Activated naive CD8-positive, alpha-beta T cell treated with anti-CD3 and anti-CD28 coated beads for 36 hours (primary cell): Measurements from ENCODE around the gene PURA. TPM values are rescaled to one million over a fixed set of nuclear protein-coding genes. Genes with fewer than 3 reads are reported as not detected.

ENCODE experiments used
- DNase-seq: peaks from one replicate; pipeline ENCODE4 v3.0.0; 2021
- H3K27ac Mint-ChIP-seq: one replicate; pipeline ENCODE4 v1.8.0; 2022; ENCODE audit warnings: mild to moderate bottlenecking, moderate library complexity, mixed read lengths
- H3K27me3 Mint-ChIP-seq: one replicate; pipeline ENCODE4 v1.8.0; 2022; ENCODE audit warnings: mild to moderate bottlenecking, mixed read lengths
- H3K36me3 Mint-ChIP-seq: one replicate; pipeline ENCODE4 v1.8.0; 2021; ENCODE audit warnings: mild to moderate bottlenecking, mixed read lengths
- H3K4me1 Mint-ChIP-seq: one replicate; pipeline ENCODE4 v1.8.0; 2021; ENCODE audit warnings: mixed read lengths
- H3K4me3 Mint-ChIP-seq: one replicate; pipeline ENCODE4 v1.8.0; 2022; ENCODE audit warnings: mild to moderate bottlenecking, moderate library complexity, mixed read lengths
- H3K9me3 Mint-ChIP-seq: one replicate; pipeline ENCODE4 v1.8.0; 2022; ENCODE audit warnings: mixed read lengths
- total RNA-seq, 2 experiments: library from RNA; stranded (reverse); gene quantifications; one replicate each; pipeline ENCODE4 v1.2.3, GENCODE V29; 2021

The PURA gene
- 1 to 10 TPM; 9.7 to 9.9 TPM for total RNA-seq

DNA sequence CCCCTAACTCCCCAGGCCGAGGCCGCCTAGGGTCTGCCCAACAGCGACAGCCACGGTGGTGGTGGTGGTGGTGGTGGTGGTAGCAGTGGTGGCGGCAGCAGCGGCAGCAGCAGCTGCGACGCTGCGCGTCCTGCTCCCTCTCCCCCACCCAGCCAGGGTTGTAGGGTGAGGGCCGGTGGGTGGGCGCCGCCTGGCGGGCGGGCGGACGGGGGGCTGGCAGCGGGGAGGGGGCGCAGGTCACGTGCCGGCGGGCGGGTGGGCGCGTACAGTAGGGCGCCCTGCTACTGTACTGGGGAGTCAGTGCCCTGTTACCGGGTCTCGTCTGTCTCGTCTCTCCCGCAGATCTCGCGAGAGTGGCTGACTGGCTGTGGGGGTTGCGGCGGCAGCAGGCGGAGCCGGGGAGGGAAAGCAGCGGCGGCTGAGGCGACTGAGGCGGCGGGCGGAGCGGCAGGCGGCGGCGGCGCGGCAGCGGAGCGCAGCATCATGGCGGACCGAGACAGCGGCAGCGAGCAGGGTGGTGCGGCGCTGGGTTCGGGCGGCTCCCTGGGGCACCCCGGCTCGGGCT, at the start of gene PURA:
PURA (plus strand) TSS at position 411 of the 565 bp plus-strand sequence; CDS start at position 484, 73 bp downstream.
- Mint-ChIP-seq H3K9me3 (no peaks in the 10 kb centered on the region), H3K27ac (peak within 1 kb of the TSS; percentile 90), H3K27me3 (peaks cover 7% of the 10 kb centered on the region), H3K4me3 (peak within 1 kb of the TSS; percentile 92), H3K4me1 (peaks cover 63% of the 10 kb centered on the region), H3K36me3 (peaks cover 3% of the 10 kb centered on the region)
- DNase-seq = peak; percentile 97

DNA sequence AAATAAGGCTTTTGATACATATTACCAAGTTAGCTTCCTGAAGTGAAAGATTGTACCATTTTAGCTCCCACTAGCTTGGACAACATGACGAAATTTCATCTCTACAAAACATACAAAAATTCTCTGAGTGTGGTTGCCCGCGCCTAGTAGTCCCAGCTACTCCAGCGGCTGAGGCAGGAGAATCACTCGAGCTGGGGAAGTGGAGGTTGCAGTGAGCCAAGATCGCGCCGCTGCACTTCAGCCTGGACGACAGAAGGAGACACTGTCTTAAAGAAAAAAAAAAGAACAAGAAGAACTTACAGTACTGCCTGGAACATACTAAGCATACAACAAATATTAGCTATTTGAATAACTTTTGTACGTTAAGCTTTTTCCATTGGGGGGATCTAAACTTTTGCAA, 41.1 kb upstream of the PURA start:
- DNase-seq = no peak
- peaks cover 2% of the 10 kb centered on the region for H3K4me1 Mint-ChIP-seq
- H3K36me3 Mint-ChIP-seq = no peaks in the 10 kb centered on the region
- no peak overlapping the region for H3K4me3 Mint-ChIP-seq
- H3K27ac Mint-ChIP-seq = no peak overlapping the region
- peaks cover 26% of the 10 kb centered on the region for H3K27me3 Mint-ChIP-seq
- H3K9me3 Mint-ChIP-seq = no peaks in the 10 kb centered on the region

DNA sequence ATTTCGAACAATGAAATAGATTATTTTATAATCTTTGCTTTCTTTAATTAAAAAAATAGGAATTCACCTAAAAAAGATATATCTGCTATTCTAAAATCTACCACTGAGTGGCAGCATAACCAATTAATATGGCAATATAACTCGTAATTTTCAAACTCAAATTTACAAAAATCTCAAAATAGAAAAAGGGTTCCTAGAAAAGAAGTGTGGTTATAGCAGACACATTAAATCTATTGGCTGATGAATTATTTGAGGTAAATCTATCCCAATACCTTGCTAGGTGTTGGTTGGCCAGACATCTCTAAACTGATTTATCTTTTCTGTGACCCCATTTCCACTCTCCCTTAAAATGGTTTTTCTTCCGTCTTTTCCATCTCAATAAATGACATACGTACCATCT, 40.6 kb upstream of the PURA start:
- Mint-ChIP-seq H3K27me3 (peaks cover 22% of the 10 kb centered on the region), H3K4me1 (peaks cover 2% of the 10 kb centered on the region), H3K9me3 (no peaks in the 10 kb centered on the region), H3K36me3 (no peaks in the 10 kb centered on the region), H3K4me3 (no peak overlapping the region), H3K27ac (no peak overlapping the region)
- DNase-seq = no peak

DNA sequence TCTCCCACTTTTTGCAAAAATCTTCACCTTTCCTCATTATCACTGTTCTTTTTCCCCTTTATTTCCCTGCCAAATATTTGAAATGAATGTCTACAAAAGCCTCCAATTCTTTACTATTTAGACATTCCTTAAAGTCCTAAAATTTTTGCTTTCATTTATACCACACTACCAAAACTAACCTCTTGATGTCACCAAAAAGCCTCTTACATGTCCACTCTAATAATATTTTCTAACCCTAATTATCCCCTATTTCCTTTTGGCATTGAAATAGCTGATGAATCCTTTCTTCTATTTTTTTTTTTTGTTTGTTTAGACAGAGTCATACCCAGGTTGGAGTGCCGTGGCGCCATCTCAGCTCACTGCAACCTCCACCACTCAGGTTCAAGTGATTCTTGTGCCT, 38.5 kb upstream of the PURA start:
- Mint-ChIP-seq H3K36me3 (no peaks in the 10 kb centered on the region), H3K4me3 (no peak overlapping the region), H3K27ac (no peak overlapping the region), H3K9me3 (no peaks in the 10 kb centered on the region), H3K4me1 (peaks cover 2% of the 10 kb centered on the region), H3K27me3 (peaks cover 17% of the 10 kb centered on the region)
- no peak for DNase-seq

DNA sequence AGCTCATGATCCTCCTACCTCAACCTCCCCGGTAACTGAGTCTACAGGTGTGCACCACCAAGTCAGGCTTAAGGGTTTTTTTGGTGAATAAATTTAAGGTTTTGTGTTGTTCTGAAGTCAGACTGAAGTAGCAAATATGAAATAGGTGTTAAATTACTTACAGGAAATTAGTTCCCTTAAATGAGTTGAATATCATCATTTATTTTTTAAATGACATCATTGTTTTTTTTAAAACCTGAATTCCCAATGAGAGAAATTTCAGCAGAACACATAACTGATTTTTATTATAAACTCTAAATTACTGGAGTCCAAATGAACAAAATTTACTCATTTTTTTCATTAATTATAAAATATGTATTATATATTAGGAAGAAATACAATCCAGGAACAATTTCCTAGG, 37.8 kb upstream of the PURA start:
- Mint-ChIP-seq H3K27me3 (peaks cover 17% of the 10 kb centered on the region), H3K36me3 (no peaks in the 10 kb centered on the region), H3K4me3 (no peak overlapping the region), H3K4me1 (peaks cover 2% of the 10 kb centered on the region), H3K27ac (no peak overlapping the region), H3K9me3 (no peaks in the 10 kb centered on the region)
- DNase-seq = no peak

DNA sequence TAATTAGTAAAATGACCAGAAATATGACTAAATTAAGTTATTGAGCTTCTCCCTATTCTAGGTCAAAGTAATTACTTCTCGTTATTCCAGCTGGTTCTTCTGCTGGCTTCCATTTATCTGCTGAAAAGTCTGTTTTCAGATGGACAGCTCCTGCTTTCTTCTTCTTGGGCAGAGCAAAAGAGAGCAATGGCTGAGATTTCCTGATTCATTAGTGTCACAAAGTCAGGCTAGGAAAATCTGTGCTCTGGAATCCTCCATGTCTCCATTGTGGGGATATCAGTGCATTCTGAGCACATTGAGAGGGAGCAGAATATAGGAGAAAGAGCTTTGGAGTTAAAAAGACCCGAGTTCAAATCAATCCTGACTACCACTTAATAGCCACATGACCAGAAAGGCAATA, 37.1 kb upstream of the PURA start:
- H3K36me3 Mint-ChIP-seq = no peaks in the 10 kb centered on the region
- no peaks in the 10 kb centered on the region for H3K9me3 Mint-ChIP-seq
- no peak overlapping the region for H3K4me3 Mint-ChIP-seq
- H3K27ac Mint-ChIP-seq = no peak overlapping the region
- peaks cover 17% of the 10 kb centered on the region for H3K27me3 Mint-ChIP-seq
- DNase-seq = no peak
- H3K4me1 Mint-ChIP-seq = peaks cover 2% of the 10 kb centered on the region

DNA sequence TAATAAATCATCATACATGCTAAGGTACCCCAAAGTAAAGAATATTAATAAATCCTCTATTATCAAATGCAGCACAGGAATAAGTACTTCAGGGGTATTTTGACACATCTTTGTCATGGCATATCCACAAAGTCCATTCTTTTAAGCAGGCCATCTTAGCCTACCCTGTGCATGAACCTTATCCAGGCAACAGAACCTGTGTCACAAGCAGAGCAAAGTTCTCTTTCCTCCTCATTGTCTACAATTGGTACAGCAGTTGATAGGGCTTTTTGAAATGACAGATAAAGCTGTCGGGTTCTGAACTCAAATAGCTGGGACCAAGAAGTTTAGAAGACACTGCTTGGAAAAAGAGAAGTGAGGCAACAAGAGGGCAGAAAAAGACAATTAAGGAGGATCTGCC, 30.8 kb upstream of the PURA start:
- H3K27me3 Mint-ChIP-seq = peaks cover 19% of the 10 kb centered on the region
- DNase-seq = no peak
- H3K4me1 Mint-ChIP-seq = no peaks in the 10 kb centered on the region
- no peaks in the 10 kb centered on the region for H3K9me3 Mint-ChIP-seq
- H3K27ac Mint-ChIP-seq = no peak overlapping the region
- H3K4me3 Mint-ChIP-seq = no peak overlapping the region
- H3K36me3 Mint-ChIP-seq = no peaks in the 10 kb centered on the region

DNA sequence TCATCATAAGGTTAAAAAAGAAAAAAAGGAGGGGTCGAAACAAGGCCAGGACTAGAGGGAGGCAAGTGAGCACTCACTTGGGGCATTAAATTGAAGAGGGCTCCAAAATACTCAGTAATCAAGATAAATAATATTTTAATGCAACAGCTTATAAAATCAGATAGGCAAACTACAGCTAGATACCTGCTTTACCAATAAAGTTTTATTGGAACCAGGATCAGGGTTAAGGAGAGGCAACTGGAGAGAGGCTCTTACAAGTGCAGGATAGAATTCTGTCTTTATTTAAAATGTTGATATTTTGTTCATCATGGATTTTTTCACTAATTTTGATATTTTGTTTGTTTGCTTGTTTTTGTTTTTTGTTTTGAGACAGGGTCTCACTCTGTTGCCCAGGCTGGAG, 30.3 kb upstream of the PURA start:
- DNase-seq = no peak
- Mint-ChIP-seq H3K4me3 (no peak overlapping the region), H3K4me1 (no peaks in the 10 kb centered on the region), H3K27ac (no peak overlapping the region), H3K27me3 (peaks cover 19% of the 10 kb centered on the region), H3K9me3 (no peaks in the 10 kb centered on the region), H3K36me3 (no peaks in the 10 kb centered on the region)

DNA sequence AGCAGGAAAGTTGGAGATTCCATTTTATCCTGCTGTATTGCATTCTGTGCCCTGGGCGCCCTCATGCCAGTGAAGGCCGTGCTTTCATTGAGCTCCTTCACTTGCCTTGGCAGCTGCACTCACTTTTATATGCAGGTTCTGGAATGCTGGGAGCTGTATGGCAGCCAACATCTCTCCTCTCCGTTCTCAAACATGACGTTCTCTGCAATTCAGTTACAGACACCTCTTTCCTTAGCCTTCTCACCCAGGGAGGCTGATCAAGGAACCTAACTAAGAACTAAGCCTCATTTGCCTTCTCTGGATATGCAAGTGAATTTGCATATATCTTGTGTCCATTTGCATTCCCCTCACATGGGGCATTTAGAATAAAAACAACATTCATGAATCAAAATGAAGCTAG, 29.4 kb upstream of the PURA start:
- no peaks in the 10 kb centered on the region for H3K4me1 Mint-ChIP-seq
- DNase-seq = no peak
- H3K4me3 Mint-ChIP-seq = no peak overlapping the region
- H3K9me3 Mint-ChIP-seq = peaks cover 6% of the 10 kb centered on the region
- peaks cover 19% of the 10 kb centered on the region for H3K27me3 Mint-ChIP-seq
- no peak overlapping the region for H3K27ac Mint-ChIP-seq
- H3K36me3 Mint-ChIP-seq = no peaks in the 10 kb centered on the region

DNA sequence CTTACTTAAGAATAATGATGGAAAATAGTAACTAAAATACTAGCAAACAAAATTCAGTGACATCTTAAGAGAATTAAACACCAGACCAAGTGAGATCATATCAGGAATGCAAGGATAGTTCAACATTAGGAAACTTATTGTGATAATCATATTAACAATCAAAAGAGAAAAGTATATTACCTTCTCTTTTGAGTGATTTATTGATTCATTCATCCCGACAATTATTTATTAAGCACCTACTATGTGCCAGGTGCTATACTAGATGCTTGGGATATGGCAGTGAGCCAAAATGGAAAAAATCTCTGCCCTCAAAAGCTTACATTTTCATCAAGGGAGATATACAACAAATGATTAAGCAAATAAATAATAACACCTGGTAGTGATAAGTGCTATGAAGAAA, 23.7 kb upstream of the PURA start:
- Mint-ChIP-seq H3K27me3 (peaks cover 10% of the 10 kb centered on the region), H3K4me3 (no peak overlapping the region), H3K27ac (no peak overlapping the region), H3K4me1 (no peaks in the 10 kb centered on the region), H3K36me3 (peaks cover 4% of the 10 kb centered on the region), H3K9me3 (peaks cover 19% of the 10 kb centered on the region)
- no peak for DNase-seq

DNA sequence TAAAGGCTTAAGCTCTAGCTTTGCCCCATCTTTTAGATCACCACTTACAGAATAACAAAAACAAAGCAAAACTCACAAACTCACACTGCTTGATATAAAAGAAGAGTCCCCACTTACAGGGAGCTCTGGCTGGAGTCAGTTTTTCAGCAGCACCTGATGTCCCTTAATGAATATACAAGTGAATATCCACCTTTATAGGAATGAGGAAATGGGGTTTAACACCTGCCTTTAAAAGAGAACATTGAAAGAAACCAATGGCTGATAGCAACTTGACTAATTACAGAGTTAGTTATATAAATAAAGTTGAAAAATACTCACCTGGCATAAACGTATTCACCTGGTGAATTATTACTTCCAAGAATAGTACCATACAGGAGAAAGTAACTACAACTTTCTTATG, 20.7 kb upstream of the PURA start:
- Mint-ChIP-seq H3K4me1 (no peaks in the 10 kb centered on the region), H3K36me3 (peaks cover 4% of the 10 kb centered on the region), H3K4me3 (no peak overlapping the region), H3K27me3 (no peaks in the 10 kb centered on the region), H3K27ac (no peak overlapping the region), H3K9me3 (peaks cover 19% of the 10 kb centered on the region)
- no peak for DNase-seq

DNA sequence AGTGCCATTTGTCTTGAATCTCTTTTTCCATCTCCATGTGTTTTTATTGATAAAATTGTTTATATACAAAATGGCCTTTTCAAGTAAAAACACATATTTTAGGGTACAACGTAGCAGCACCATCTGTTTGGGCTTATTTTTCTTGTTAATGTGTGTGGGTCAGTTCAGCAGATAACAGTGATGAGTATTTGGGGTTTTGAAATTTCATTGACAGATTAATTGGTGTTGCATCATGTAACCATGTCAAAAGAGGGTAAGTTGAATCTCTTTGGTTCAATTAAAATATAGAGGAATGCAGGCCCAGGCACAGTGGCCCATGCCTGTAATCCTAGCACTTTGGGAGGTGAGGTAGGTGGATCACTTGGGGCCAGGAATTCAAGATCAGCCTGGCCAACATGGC, 20.0 kb upstream of the PURA start:
- Mint-ChIP-seq H3K4me1 (no peaks in the 10 kb centered on the region), H3K36me3 (peaks cover 4% of the 10 kb centered on the region), H3K27me3 (no peaks in the 10 kb centered on the region), H3K27ac (no peak overlapping the region), H3K4me3 (no peak overlapping the region), H3K9me3 (peaks cover 19% of the 10 kb centered on the region)
- no peak for DNase-seq

DNA sequence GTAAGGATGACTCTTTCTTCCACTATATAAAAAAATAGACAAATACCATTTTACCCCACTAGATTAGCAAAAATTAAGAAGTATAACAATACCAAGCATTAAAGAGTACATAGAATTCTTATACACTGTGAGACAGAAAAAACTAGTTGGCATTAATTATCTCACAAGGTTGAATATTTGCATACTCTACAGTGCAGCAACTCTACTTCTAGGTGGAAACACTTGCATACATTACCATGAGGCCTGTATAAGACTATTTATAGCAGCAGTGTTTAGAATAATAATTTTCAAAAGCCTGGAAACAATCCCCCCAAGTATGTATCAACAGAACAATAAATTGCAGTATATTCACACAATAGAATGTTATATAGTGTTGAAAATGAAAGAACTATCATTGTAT, 19.0 kb upstream of the PURA start:
- Mint-ChIP-seq H3K27ac (no peak overlapping the region), H3K36me3 (peaks cover 4% of the 10 kb centered on the region), H3K4me3 (no peak overlapping the region), H3K4me1 (no peaks in the 10 kb centered on the region), H3K9me3 (peaks cover 11% of the 10 kb centered on the region), H3K27me3 (no peaks in the 10 kb centered on the region)
- DNase-seq = no peak

DNA sequence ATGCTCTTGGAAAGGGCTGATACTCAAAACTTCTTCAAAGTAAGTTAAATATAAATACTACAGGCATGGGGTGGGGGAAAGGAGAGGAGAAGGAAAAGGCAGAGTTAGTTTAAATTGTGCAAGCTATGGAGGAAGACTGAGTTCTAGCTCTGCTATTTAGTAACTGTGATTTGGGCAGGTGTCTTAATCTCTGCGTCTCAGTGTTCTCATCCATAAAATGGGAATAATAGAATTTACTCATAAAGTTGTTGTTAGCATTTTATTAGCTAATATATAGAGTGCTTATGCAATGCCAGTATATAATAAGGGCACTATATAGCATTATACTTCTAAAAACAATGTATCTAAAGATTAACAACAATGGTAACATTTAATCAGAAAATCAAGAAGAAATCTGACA, 12.7 kb upstream of the PURA start:
- no peaks in the 10 kb centered on the region for H3K36me3 Mint-ChIP-seq
- no peaks in the 10 kb centered on the region for H3K27me3 Mint-ChIP-seq
- H3K4me3 Mint-ChIP-seq = no peak overlapping the region
- H3K27ac Mint-ChIP-seq = no peak overlapping the region
- no peak for DNase-seq
- no peaks in the 10 kb centered on the region for H3K9me3 Mint-ChIP-seq
- peaks cover 3% of the 10 kb centered on the region for H3K4me1 Mint-ChIP-seq

DNA sequence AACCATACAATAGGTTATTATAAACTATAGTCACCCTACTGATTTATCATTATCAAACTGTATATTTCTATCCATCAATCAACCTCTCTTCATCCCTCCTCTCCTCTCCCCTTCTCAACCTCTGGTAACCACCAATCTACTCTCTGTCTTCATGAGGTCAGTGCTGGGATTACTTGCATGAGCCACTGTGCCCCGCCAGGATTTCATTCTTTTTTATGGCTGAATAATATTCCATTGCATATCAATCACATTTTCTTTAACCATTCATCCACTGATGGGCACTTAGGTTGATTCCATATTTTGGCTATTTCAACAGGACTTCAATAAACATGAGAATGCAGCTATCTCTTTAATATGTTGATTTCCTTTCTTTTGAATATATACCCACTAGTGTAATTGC, 10.8 kb upstream of the PURA start:
- peaks cover 15% of the 10 kb centered on the region for H3K4me1 Mint-ChIP-seq
- H3K27ac Mint-ChIP-seq = no peak overlapping the region
- H3K36me3 Mint-ChIP-seq = no peaks in the 10 kb centered on the region
- no peaks in the 10 kb centered on the region for H3K27me3 Mint-ChIP-seq
- no peaks in the 10 kb centered on the region for H3K9me3 Mint-ChIP-seq
- no peak for DNase-seq
- no peak overlapping the region for H3K4me3 Mint-ChIP-seq

DNA sequence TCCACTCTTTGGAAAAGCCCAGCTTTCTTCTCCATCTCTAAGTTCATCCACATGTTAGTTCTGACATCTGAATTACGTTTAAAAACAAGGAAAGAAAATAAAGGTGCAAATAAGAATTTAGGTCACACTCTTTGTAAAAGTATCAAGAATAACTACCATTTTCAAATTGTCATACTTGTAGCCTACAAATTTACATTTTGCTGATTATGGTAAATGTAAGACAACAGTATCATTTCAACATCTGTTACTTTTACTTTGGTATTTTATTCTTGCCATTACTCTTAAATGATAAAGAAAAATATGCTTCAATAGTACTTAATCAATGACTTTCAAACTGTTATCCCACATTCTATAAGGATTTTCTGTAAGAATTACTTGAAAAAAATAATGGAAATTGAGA, 9.8 kb upstream of the PURA start:
- DNase-seq = no peak
- Mint-ChIP-seq H3K4me1 (peaks cover 18% of the 10 kb centered on the region), H3K27ac (no peak overlapping the region), H3K9me3 (no peaks in the 10 kb centered on the region), H3K27me3 (no peaks in the 10 kb centered on the region), H3K4me3 (no peak overlapping the region), H3K36me3 (no peaks in the 10 kb centered on the region)

DNA sequence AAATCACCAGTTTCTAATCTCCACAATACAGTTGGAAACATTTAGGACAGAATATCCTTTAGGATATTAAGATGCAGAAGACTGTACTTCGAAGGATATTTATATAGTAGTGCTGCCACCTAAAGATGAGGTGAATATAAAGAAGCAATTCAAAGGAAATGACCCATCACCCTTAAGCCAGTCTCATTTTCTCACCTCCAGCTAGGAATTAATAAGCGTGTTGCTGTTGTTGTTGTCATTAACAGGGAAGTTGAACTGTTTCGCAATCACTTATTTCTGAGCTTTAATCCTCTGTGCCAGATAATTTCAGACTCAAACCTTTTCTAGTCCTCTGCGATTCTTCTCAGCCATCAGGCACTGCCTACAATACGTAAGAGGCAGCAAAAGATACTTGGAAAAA, 7.8 kb upstream of the PURA start:
- Mint-ChIP-seq H3K9me3 (no peaks in the 10 kb centered on the region), H3K4me1 (peaks cover 31% of the 10 kb centered on the region), H3K27ac (no peak overlapping the region), H3K36me3 (no peaks in the 10 kb centered on the region), H3K4me3 (peak overlapping the region; percentile 30), H3K27me3 (peaks cover 6% of the 10 kb centered on the region)
- DNase-seq = no peak
